Measurements from ENCODE around the gene NOSIP.

DNA sequence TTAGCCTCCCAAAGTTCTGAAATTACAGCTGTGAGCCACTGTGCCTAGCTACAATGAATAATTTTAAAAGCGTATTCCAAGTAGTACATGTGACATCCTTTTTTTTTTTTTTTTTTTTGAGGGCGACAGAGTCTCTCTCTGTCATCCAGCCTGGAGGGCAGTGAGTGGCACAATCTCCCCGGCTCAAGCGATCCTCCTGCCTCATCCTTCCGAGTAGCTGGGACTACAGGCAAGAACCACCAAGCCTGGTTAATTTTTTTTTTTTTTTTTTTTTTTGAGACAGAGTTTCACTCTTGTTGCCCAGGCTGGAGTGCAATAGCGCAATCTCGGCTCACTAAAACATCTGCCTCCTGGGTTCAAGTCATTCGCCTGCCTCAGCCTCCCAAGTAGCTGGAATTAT, 6.9 kb upstream of the NOSIP start:
- TF ChIP-seq, protein P1, sequence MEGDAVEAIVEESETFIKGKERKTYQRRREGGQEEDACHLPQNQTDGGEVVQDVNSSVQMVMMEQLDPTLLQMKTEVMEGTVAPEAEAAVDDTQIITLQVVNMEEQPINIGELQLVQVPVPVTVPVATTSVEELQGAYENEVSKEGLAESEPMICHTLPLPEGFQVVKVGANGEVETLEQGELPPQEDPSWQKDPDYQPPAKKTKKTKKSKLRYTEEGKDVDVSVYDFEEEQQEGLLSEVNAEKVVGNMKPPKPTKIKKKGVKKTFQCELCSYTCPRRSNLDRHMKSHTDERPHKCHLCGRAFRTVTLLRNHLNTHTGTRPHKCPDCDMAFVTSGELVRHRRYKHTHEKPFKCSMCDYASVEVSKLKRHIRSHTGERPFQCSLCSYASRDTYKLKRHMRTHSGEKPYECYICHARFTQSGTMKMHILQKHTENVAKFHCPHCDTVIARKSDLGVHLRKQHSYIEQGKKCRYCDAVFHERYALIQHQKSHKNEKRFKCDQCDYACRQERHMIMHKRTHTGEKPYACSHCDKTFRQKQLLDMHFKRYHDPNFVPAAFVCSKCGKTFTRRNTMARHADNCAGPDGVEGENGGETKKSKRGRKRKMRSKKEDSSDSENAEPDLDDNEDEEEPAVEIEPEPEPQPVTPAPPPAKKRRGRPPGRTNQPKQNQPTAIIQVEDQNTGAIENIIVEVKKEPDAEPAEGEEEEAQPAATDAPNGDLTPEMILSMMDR (conservative IDR thresholded peaks at IDR 0.05; ENCODE audit: low read depth, low read length), result no peak
- no peak for TF ChIP-seq SMC3 (IDR thresholded peaks at IDR 0.05; ENCODE audit: low read depth, low read length)
- TF ChIP-seq POLR2A (IDR thresholded peaks at IDR 0.05; ENCODE audit: low read depth, low read length), result no peak
- no peak for TF ChIP-seq BHLHE40 (IDR thresholded peaks at IDR 0.05; ENCODE audit: low read depth, low read length)
- TF ChIP-seq CEBPB (IDR thresholded peaks at IDR 0.05; ENCODE audit: low read depth, low read length), result no peak
- no peak for TF ChIP-seq CHD1 (IDR thresholded peaks at IDR 0.05; ENCODE audit: low read depth, low read length)
- TF ChIP-seq RAD21 (IDR thresholded peaks at IDR 0.05; ENCODE audit: low read length), result no peak

All from IMR-90 (cell line).